Uterus (tissue), 4 donors: ENCODE results near the gene VIPR2. TPM values are rescaled to one million over a fixed set of nuclear protein-coding genes. Genes with fewer than 3 reads are reported as not detected.
"Not testable (repeated sequence)": the region's sequence is repeated elsewhere in the genome, so short reads cannot be mapped to it uniquely, and the experiment has no call there.

ENCODE experiments used
- DNase-seq, 2 donors: peaks; one replicate each; pipeline ENCODE4 v3.0.0-alpha.2; 2019 to 2020
- H3K27ac ChIP-seq, 2 donors: fragments of 200-600 bp; sonication (generic); 1 replicate in 1 of 2; 2 replicates in 1 of 2; pipeline ENCODE4 v1.5.1; 2016 to 2018
- H3K27me3 ChIP-seq, 2 donors: fragments of 200-600 bp; sonication (generic); one replicate each; pipeline ENCODE4 v1.5.1; 2018 to 2019; ENCODE audit warnings: control low read depth in 1 of 2
- H3K36me3 ChIP-seq, 2 donors: fragments of 200-600 bp; sonication (generic); one replicate each; pipeline ENCODE4 v1.5.1; 2019; ENCODE audit warnings: control low read depth in 1 of 2
- H3K4me1 ChIP-seq, 2 donors: fragments of 200-600 bp; sonication (generic); one replicate each; pipeline ENCODE4 v1.5.1; 2018 to 2019; ENCODE audit warnings: control low read depth in 1 of 2
- H3K4me3 ChIP-seq, 2 donors: fragments of 200-600 bp; sonication (generic); 1 replicate in 1 of 2; 2 replicates in 1 of 2; pipeline ENCODE4 v1.5.1; 2018 to 2019; ENCODE audit warnings: mild to moderate bottlenecking in 1 of 2
- H3K9me3 ChIP-seq, 2 donors: fragments of 200-600 bp; sonication (generic); one replicate each; pipeline ENCODE4 v1.5.1; 2019; ENCODE audit warnings: control low read depth in 1 of 2
- CTCF ChIP-seq, 4 experiments: fragments of 200-600 bp in 2 of 4; fragments of 450-650 bp in 2 of 4; sonication (generic) in 2 of 4; IDR thresholded peaks; one replicate each; pipeline ENCODE4 v1.5.1; 2016 to 2019; ENCODE audit warnings: antibody characterized with exemption in 4 of 4, mild to moderate bottlenecking in 2 of 4, moderate library complexity in 1 of 4
- POLR2A ChIP-seq, 2 donors: fragments of 450-650 bp; IDR thresholded peaks; one replicate each; pipeline ENCODE4 v1.6.1; 2016; ENCODE audit warnings: antibody characterized with exemption in 2 of 2, mild to moderate bottlenecking in 1 of 2, moderate library complexity in 1 of 2
- intact Hi-C: fragments of 100-400 bp; cut with DNase I; formaldehyde crosslinking; loops from one replicate; pipeline ENCODE4 v1.15.1; 2023; ENCODE audit warnings: low total_unique reads
- total RNA-seq, 4 donors: library from RNA; depleted of rRNA in 3 of 4; stranded (reverse); fragments of >200 nt in 3 of 4; gene quantifications; one replicate each; pipeline versions ENCODE4 v1.1.0 to v1.2.4, GENCODE V29; 2014 to 2023
- donor health status: DM: yes; HTN: yes; CAD: no.

The VIPR2 gene
- total RNA-seq, 4 donors from 2014 or later = 3.1 to 9.8 (median 4.5) TPM

DNA sequence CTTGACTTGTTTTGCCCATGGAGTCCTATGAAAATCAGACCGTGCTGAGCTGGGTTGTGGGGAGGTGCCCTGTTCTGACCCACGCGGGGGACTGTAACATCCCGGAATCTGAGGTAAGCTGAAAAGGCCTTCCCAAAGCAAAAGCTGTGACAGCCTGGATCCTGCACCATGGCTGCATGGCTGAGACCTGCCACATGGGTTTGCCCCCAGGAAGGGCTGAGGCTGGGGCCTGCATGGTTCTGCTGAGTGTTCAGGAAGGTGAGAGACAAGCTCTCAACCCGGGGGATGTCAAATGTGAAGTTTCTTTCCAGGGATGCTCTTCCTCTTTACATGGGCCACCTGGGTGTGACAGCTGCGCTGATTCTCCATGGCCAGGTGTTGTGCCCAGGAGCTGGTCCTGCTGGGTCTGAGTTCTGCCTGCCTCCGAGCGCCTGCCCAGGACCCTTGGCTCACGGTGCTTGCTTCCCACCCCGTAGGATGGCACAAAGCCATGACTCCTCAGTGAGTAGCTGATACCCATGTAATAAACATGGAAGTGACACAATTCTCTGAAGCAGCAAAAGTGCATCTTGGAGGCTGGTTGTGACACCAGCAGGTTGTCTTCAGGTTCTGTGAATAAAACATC, 58.3 kb downstream of the VIPR2 start:
- no peaks in the 10 kb centered on the region for H3K4me1 ChIP-seq
- intact Hi-C loops = no loop called here

GRCh38 chr7:159084069-159084801, 60.4 kb downstream of the VIPR2 start:
- no peaks in the 10 kb centered on the region for H3K4me1 ChIP-seq
- no peaks in the 10 kb centered on the region for H3K27me3 ChIP-seq
- TF ChIP-seq POLR2A (IDR thresholded peaks at IDR 0.05) (no peak), CTCF (IDR thresholded peaks at IDR 0.05) (no peak)
- H3K9me3 ChIP-seq = no peaks in the 10 kb centered on the region
- no peaks in the 10 kb centered on the region for H3K36me3 ChIP-seq
- no peak overlapping the region for H3K27ac ChIP-seq
- H3K4me3 ChIP-seq = no peak overlapping the region
- DNase-seq = no peak
- intact Hi-C loops = no loop called here

More for the DNA sequence above, 58.3 kb downstream of the VIPR2 start:
- Histone ChIP-seq H3K4me3 (no peak overlapping the region), H3K36me3 (no peaks in the 10 kb centered on the region), H3K27me3 (no peaks in the 10 kb centered on the region), H3K9me3 (no peaks in the 10 kb centered on the region), H3K27ac (no peak overlapping the region)
- DNase-seq = no peak
- TF ChIP-seq CTCF (IDR thresholded peaks at IDR 0.05) (no peak), POLR2A (IDR thresholded peaks at IDR 0.05) (no peak)

- H3K36me3 ChIP-seq = no peaks in the 10 kb centered on the region
- intact Hi-C loops = no loop called here
- TF ChIP-seq CTCF (IDR thresholded peaks at IDR 0.05) (no peak), POLR2A (IDR thresholded peaks at IDR 0.05) (no peak)
- H3K4me3 ChIP-seq = no peak overlapping the region
- H3K27me3 ChIP-seq = no peaks in the 10 kb centered on the region
- H3K27ac ChIP-seq = no peak overlapping the region
- H3K4me1 ChIP-seq = no peaks in the 10 kb centered on the region
- H3K9me3 ChIP-seq = no peaks in the 10 kb centered on the region
- no peak for DNase-seq
These were observed 61.0 kb downstream of the VIPR2 start for GRCh38 chr7:159083698-159084068.

DNA sequence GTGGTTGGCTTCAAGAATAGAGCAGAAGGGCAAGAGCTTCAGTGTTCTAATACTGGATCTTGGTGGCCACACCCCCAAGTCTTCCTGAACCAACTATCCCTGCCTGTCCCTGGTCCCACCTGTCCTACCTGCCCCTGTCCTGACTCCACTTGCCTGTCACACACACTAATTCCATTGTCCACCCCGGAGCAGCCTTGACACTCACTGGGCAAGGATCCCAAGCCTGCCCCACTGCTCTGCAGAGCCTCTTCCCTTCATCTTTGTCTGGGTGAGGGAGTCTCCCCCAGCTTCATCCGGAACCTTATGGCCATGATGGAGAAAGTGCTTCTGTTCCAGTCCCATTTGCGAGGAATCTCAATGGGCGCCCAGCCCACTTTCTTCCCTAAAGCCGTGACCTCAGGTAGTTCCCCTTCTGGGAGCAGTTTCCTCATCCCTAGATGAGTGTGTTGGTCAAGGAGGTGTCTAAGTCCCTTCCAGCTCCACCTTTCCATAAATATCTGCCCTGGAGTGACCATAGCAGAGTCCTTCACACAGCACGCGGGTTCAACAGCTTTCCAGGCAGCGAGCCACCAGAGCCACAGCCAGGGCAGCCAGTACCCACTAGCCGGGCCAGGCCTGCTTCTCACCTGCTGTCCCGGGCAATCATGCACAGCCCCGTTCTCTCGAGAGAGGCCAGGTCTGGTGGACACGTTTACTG, 61.5 kb downstream of the VIPR2 start:
- Histone ChIP-seq H3K27me3 (no peaks in the 10 kb centered on the region), H3K9me3 (no peaks in the 10 kb centered on the region), H3K4me1 (no peaks in the 10 kb centered on the region), H3K27ac (no peak overlapping the region), H3K4me3 (no peak overlapping the region), H3K36me3 (no peaks in the 10 kb centered on the region)
- TF ChIP-seq CTCF (IDR thresholded peaks at IDR 0.05) = no peak
- intact Hi-C loops = no loop called here
- DNase-seq = no peak

DNA sequence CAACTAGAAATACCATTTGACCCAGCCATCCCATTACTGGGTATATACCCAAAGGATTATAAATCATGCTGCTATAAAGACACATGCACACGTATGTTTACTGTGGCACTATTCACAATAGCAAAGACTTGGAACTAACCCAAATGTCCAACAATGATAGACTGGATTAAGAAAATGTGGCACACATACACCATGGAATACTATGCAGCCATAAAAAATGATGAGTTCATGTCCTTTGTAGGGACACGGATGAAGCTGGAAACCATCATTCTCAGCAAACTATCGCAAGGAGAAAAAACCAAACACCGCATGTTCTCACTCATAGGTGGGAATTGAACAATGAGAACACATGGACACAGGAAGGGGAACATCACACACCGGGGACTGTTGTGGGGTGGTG, 62.6 kb downstream of the VIPR2 start:
- H3K4me3 ChIP-seq, H3K9me3 ChIP-seq, H3K36me3 ChIP-seq, DNase-seq, intact Hi-C loops, H3K27ac ChIP-seq, H3K4me1 ChIP-seq, H3K27me3 ChIP-seq: not testable (repeated sequence)
